NT2/D1 (cell line): ENCODE results near the gene LOXL1.

Experiments
- SUZ12 ChIP-seq: IDR thresholded peaks from 2 replicates; pipeline ENCODE4 v1.6.1; 2011; ENCODE audit not compliant: insufficient read length, insufficient read depth; ENCODE audit errors: extremely low read depth
- ZNF274 ChIP-seq: IDR thresholded peaks from 2 replicates; pipeline ENCODE4 v1.6.1; 2011; ENCODE audit warnings: mild to moderate bottlenecking, low read depth, low read length

GRCh38 chr15:73965094-73965757 is 39.0 kb downstream of the LOXL1 start:
- TF ChIP-seq ZNF274 (no peak), SUZ12 (no peak)
